Duodenal mucosa (tissue), 2 donors: ENCODE data around the gene SMYD4.

Experiments used
- H3K27ac ChIP-seq: one replicate; pipeline ENCODE4 v1.7.0; 2013; ENCODE audit warnings: low read depth, low read length
- H3K27me3 ChIP-seq, 2 donors: one replicate each; pipeline ENCODE4 v1.7.0; 2013; ENCODE audit warnings: low read length in 2 of 2, control low read depth in 1 of 2; ENCODE audit not compliant: insufficient read depth in 2 of 2, control insufficient read depth in 1 of 2
- H3K36me3 ChIP-seq, 2 donors: one replicate each; pipeline ENCODE4 v1.7.0; 2013; ENCODE audit warnings: low read length in 2 of 2, control low read depth in 1 of 2; ENCODE audit not compliant: insufficient read depth in 2 of 2, control insufficient read depth in 1 of 2
- H3K4me1 ChIP-seq, 2 donors: one replicate each; pipeline ENCODE4 v1.7.0; 2013; ENCODE audit warnings: low read length in 2 of 2, control low read depth in 1 of 2; ENCODE audit not compliant: insufficient read depth in 2 of 2, control insufficient read depth in 1 of 2
- H3K4me3 ChIP-seq, 2 donors: one replicate each; pipeline ENCODE4 v1.7.0; 2013; ENCODE audit warnings: low read length in 2 of 2, low read depth in 1 of 2
- H3K9ac ChIP-seq, 2 donors: one replicate each; pipeline ENCODE4 v1.7.0; 2013; ENCODE audit warnings: low read length in 2 of 2, low read depth in 1 of 2
- H3K9me3 ChIP-seq, 2 donors: one replicate each; pipeline ENCODE4 v1.7.0; 2013; ENCODE audit warnings: low read length in 2 of 2, control low read depth in 1 of 2; ENCODE audit not compliant: control insufficient read depth in 1 of 2

The SMYD4 gene

DNA sequence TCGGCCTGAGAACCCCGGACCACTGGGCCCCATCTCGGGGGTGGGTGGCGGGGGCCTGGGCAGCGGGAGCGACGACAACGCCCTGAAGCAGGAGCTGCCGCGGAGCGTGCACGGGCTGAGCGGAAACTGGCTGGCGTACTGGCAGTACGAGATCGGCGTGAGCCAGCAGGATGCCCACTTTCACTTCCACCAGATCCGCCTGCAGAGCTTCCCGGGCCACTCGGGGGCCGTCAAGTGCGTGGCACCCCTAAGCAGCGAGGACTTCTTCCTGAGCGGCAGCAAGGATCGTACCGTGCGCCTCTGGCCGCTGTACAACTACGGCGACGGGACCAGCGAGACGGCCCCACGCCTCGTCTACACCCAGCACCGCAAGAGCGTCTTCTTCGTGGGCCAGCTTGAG is 95.9 kb downstream of the SMYD4 start:
- Histone ChIP-seq H3K36me3 (peaks cover 5 to 40% of the 10 kb centered on the region in 2 donors), H3K27me3 (no peaks in the 10 kb centered on the region), H3K9ac (no peak overlapping the region), H3K9me3 (no peaks in the 10 kb centered on the region), H3K4me3 (no peak overlapping the region), H3K27ac (no peak overlapping the region), H3K4me1 (peaks cover 11 to 12% of the 10 kb centered on the region in 2 donors)

DNA sequence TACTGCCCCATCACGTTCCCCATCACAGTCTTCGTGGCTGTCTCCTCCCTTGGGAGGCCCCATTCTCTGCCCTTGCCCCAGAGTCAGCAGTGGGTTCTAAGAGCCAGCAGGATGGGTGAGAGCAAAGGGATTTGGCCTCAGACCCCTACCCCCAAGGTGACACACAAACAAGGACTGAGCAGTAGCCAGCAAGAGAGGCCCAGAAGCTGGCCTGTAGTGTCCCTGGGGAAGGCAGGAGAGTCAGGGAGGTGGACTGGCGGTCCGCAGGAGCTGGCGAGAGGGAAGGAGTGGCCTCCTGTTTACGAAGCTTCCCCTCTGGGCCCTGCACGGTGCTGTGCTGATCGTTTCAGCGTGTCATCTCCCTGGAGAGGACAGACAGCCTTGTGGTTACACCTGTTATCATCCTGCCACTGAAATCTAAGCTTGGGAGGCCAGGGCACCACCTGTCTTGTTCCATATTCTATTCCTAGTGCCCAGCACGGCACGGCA is 96.8 kb downstream of the SMYD4 start:
- Histone ChIP-seq H3K27me3 (no peaks in the 10 kb centered on the region), H3K9ac (no peak overlapping the region), H3K27ac (no peak overlapping the region), H3K4me1 (peaks cover 11 to 12% of the 10 kb centered on the region in 2 donors), H3K4me3 (no peak overlapping the region), H3K9me3 (no peaks in the 10 kb centered on the region), H3K36me3 (peaks cover 3 to 45% of the 10 kb centered on the region in 2 donors)

- Histone ChIP-seq H3K27me3 (no peaks in the 10 kb centered on the region), H3K4me3 (no peak overlapping the region), H3K9ac (no peak overlapping the region), H3K27ac (no peak overlapping the region), H3K4me1 (peaks cover 11 to 13% of the 10 kb centered on the region in 2 donors), H3K9me3 (no peaks in the 10 kb centered on the region), H3K36me3 (peaks cover 0 to 45% of the 10 kb centered on the region in 2 donors)
Observed at GRCh38 chr17:1732241-1732832, 97.4 kb downstream of the SMYD4 start.

GRCh38 chr17:1731194-1731506 is 98.6 kb downstream of the SMYD4 start:
- peaks cover 4 to 45% of the 10 kb centered on the region in 2 donors for H3K36me3 ChIP-seq
- no peak overlapping the region for H3K27ac ChIP-seq
- no peak overlapping the region for H3K9ac ChIP-seq
- no peaks in the 10 kb centered on the region for H3K27me3 ChIP-seq
- no peak overlapping the region for H3K4me3 ChIP-seq
- H3K9me3 ChIP-seq: no peaks in the 10 kb centered on the region
- peaks cover under 1 to 7% of the 10 kb centered on the region in 2 donors for H3K4me1 ChIP-seq

DNA sequence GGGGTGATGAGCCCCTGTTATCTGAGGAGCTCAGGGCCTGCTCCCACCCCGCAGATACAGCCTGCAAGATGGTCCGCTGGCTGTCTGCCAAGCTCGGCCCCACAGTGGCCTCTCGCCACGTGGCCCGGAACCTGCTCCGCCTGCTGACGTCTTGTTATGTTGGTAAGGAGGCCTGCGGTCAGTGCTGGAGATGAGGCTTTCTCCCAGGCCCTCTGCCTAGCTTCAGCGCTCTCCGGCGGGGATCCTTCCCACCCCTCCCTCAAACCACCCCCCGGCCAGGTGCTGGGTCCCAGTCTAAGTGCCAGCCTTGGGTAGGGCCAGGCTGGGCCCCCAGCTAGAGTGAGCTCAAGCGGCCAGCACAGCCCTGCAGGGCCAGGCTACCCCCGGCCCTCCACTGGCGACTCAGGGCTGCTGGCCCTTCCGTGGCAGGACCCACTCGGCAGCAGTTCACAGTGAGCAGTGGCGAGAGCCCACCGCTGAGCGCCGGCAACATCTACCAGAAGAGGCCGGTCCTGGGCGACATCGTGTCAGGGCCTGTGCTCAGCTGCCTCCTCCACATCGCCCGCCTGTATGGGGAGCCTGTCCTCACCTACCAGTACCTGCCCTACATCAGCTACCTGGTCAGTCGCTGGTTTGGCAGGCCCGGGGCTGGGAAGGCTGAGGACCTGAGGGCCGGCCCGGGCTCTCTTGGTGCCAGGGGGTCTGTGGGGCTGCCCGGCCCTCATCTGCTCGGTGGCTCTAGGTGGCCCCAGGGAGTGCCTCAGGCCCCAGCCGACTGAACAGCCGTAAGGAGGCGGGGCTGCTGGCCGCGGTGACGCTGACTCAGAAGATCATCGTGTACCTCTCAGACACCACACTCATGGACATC is 99.1 kb downstream of the SMYD4 start:
- Histone ChIP-seq H3K27ac (peak overlapping the region; percentile 80), H3K36me3 (peaks cover 4 to 43% of the 10 kb centered on the region in 2 donors), H3K9ac (peak overlapping the region in 1 of 2 donors; percentile 18), H3K27me3 (no peaks in the 10 kb centered on the region), H3K9me3 (no peaks in the 10 kb centered on the region), H3K4me1 (peaks cover 5 to 11% of the 10 kb centered on the region in 2 donors), H3K4me3 (no peak overlapping the region)

GRCh38 chr17:1729966-1730325 is 99.8 kb downstream of the SMYD4 start:
- peak overlapping the region; percentile 42 for H3K27ac ChIP-seq
- H3K4me1 ChIP-seq: peaks cover 9 to 17% of the 10 kb centered on the region in 2 donors
- no peak overlapping the region for H3K4me3 ChIP-seq
- no peaks in the 10 kb centered on the region for H3K9me3 ChIP-seq
- peaks cover 4 to 39% of the 10 kb centered on the region in 2 donors for H3K36me3 ChIP-seq
- H3K9ac ChIP-seq: no peak overlapping the region
- H3K27me3 ChIP-seq: no peaks in the 10 kb centered on the region
